H9 (cell line): ENCODE measurements around the gene PRKAR2B. TPM values are rescaled to one million over a fixed set of nuclear protein-coding genes. Genes with fewer than 3 reads are reported as not detected.

ENCODE experiments used
- DNase-seq: peaks from one replicate; pipeline ENCODE4 v3.0.0-alpha.2; 2017
- H2AFZ ChIP-seq: one replicate; pipeline ENCODE4 v1.6.1; 2013; ENCODE audit warnings: mild to moderate bottlenecking, low read length, control low read depth, moderate library complexity
- H2AK5ac ChIP-seq: 2 replicates; pipeline ENCODE4 v1.6.1; 2013; ENCODE audit warnings: low read length, control low read depth, mixed read lengths; ENCODE audit not compliant: insufficient read length
- H2BK120ac ChIP-seq: one replicate; pipeline ENCODE4 v1.6.1; 2013; ENCODE audit warnings: low read depth, mild to moderate bottlenecking, low read length, control low read depth, inconsistent platforms; ENCODE audit not compliant: poor library complexity, severe bottlenecking
- H2BK12ac ChIP-seq: 2 replicates; pipeline ENCODE4 v1.6.1; 2013; ENCODE audit warnings: low read length, control low read depth, mixed read lengths, low read depth; ENCODE audit not compliant: insufficient read length
- H2BK15ac ChIP-seq: 2 replicates; pipeline ENCODE4 v1.6.1; 2013; ENCODE audit warnings: low read depth, low read length, control low read depth
- H2BK20ac ChIP-seq: one replicate; pipeline ENCODE4 v1.6.1; 2013; ENCODE audit warnings: low read depth, mild to moderate bottlenecking, low read length, control low read depth, inconsistent platforms; ENCODE audit not compliant: poor library complexity, severe bottlenecking
- H2BK5ac ChIP-seq: 2 replicates; pipeline ENCODE4 v1.6.1; 2013; ENCODE audit warnings: low read length, control low read depth, mixed read lengths; ENCODE audit not compliant: insufficient read length
- H3K14ac ChIP-seq: 2 replicates; pipeline ENCODE4 v1.6.1; 2013; ENCODE audit warnings: low read length, control low read depth; ENCODE audit not compliant: insufficient read depth
- H3K18ac ChIP-seq: 2 replicates; pipeline ENCODE4 v1.6.1; 2013; ENCODE audit warnings: low read depth, mild to moderate bottlenecking, mixed read lengths, low read length, control low read depth; ENCODE audit not compliant: insufficient read length
- H3K23ac ChIP-seq: 2 replicates; pipeline ENCODE4 v1.6.1; 2013; ENCODE audit warnings: low read length, control low read depth, mixed read lengths, low read depth; ENCODE audit not compliant: insufficient read length
- H3K23me2 ChIP-seq: 2 replicates; pipeline ENCODE4 v1.6.1; 2013; ENCODE audit warnings: low read depth, mild to moderate bottlenecking, mixed read lengths, low read length, control low read depth; ENCODE audit not compliant: insufficient read length, poor library complexity, severe bottlenecking
- H3K27ac ChIP-seq: 2 replicates; pipeline ENCODE4 v1.5.1; 2013; ENCODE audit warnings: low read length, control low read depth, mixed read lengths, low read depth; ENCODE audit not compliant: insufficient read length
- H3K27me3 ChIP-seq: 2 replicates; pipeline ENCODE4 v1.6.1; 2013; ENCODE audit warnings: low read length, control low read depth, inconsistent platforms; ENCODE audit not compliant: insufficient read depth
- H3K4ac ChIP-seq: 2 replicates; pipeline ENCODE4 v1.6.1; 2013; ENCODE audit warnings: low read depth, mild to moderate bottlenecking, control low read depth, inconsistent platforms, low read length, moderate library complexity
- H3K4me1 ChIP-seq: 2 replicates; pipeline ENCODE4 v1.6.1; 2013; ENCODE audit warnings: low read length, control low read depth, inconsistent platforms; ENCODE audit not compliant: insufficient read depth
- H3K4me2 ChIP-seq: 2 replicates; pipeline ENCODE4 v1.6.1; 2013; ENCODE audit warnings: low read length, control low read depth, mixed read lengths; ENCODE audit not compliant: insufficient read length, insufficient read depth
- H3K56ac ChIP-seq: 2 replicates; pipeline ENCODE4 v1.6.1; 2013; ENCODE audit warnings: low read depth, mild to moderate bottlenecking, mixed read lengths, low read length, control low read depth; ENCODE audit not compliant: insufficient read length
- H3K79me1 ChIP-seq: 2 replicates; pipeline ENCODE4 v1.6.1; 2013; ENCODE audit warnings: low read depth, mild to moderate bottlenecking, moderate library complexity, low read length, control low read depth, inconsistent platforms; ENCODE audit not compliant: insufficient read depth, poor library complexity, severe bottlenecking
- H3K79me2 ChIP-seq: 2 replicates; pipeline ENCODE4 v1.6.1; 2013; ENCODE audit warnings: low read length, control low read depth, inconsistent platforms; ENCODE audit not compliant: insufficient read depth
- H3K9ac ChIP-seq: 2 replicates; pipeline ENCODE4 v1.6.1; 2013; ENCODE audit warnings: low read length, control low read depth, mixed read lengths; ENCODE audit not compliant: insufficient read length; ENCODE audit errors: extremely low read depth
- H3K9me3 ChIP-seq: one replicate; pipeline ENCODE4 v1.6.1; 2013; ENCODE audit warnings: low read depth, low read length, inconsistent platforms; ENCODE audit not compliant: control insufficient read depth
- H3T11ph ChIP-seq: one replicate; pipeline ENCODE4 v1.6.1; 2013; ENCODE audit warnings: mild to moderate bottlenecking, low read length, control low read depth, inconsistent platforms
- H4K20me1 ChIP-seq: one replicate; pipeline ENCODE4 v1.6.1; 2013; ENCODE audit not compliant: control insufficient read depth, insufficient read length, insufficient read depth
- H4K5ac ChIP-seq: 2 replicates; pipeline ENCODE4 v1.6.1; 2013; ENCODE audit warnings: low read depth, mild to moderate bottlenecking, mixed read lengths, low read length, control low read depth; ENCODE audit not compliant: insufficient read length
- H4K8ac ChIP-seq: replicated peaks from 2 replicates; pipeline ENCODE4 v1.6.1; 2013; ENCODE audit warnings: low read length, control low read depth, mixed read lengths, low read depth; ENCODE audit not compliant: insufficient read length
- H4K91ac ChIP-seq: 2 replicates; pipeline ENCODE4 v1.6.1; 2013; ENCODE audit warnings: low read depth, mild to moderate bottlenecking, moderate library complexity, mixed read lengths, low read length, control low read depth; ENCODE audit not compliant: insufficient read length
- H3K27ac Mint-ChIP-seq, 3 experiments: 2 replicates in 2 of 3; 3 replicates in 1 of 3; pipeline ENCODE4 v1.8.0; 2020 to 2021; ENCODE audit warnings: mixed read lengths in 3 of 3, mild to moderate bottlenecking in 1 of 3, moderate library complexity in 1 of 3
- H3K27me3 Mint-ChIP-seq: 2 replicates; pipeline ENCODE4 v1.8.0; 2021; ENCODE audit warnings: low read depth, mild to moderate bottlenecking, moderate library complexity, mixed read lengths
- H3K36me3 Mint-ChIP-seq, 3 experiments: 2 replicates in 2 of 3; 3 replicates in 1 of 3; pipeline ENCODE4 v1.8.0; 2020 to 2021; ENCODE audit warnings: low read depth in 3 of 3, mixed read lengths in 3 of 3; ENCODE audit not compliant: insufficient read depth in 1 of 3
- H3K4me1 Mint-ChIP-seq, 2 experiments: 2 replicates each; pipeline ENCODE4 v1.8.0; 2020; ENCODE audit warnings: mixed read lengths in 2 of 2
- H3K4me3 Mint-ChIP-seq, 2 experiments: 2 replicates in 1 of 2; 3 replicates in 1 of 2; pipeline ENCODE4 v1.8.0; 2020 to 2021; ENCODE audit warnings: mild to moderate bottlenecking in 2 of 2, mixed read lengths in 2 of 2, moderate library complexity in 1 of 2
- H3K9me3 Mint-ChIP-seq, 2 experiments: 2 replicates in 1 of 2; 3 replicates in 1 of 2; pipeline ENCODE4 v1.8.0; 2020; ENCODE audit warnings: mild to moderate bottlenecking in 2 of 2, mixed read lengths in 2 of 2, moderate library complexity in 1 of 2
- WGBS: extraction: QIAGEN DNeasy Blood & Tissue Kit; methylation state at CpG from one replicate; pipeline ENCODE4 v1.1.7; 2013; ENCODE audit warnings: missing lambda C conversion rate, low lambda C conversion rate, mixed read lengths; ENCODE audit not compliant: insufficient read length; ENCODE audit errors: extremely low coverage; 5-methylcytosine and 5-hydroxymethylcytosine counted together
- total RNA-seq: library from RNA; stranded (reverse); gene quantifications from 2 replicates; pipeline ENCODE4 v1.2.1, GENCODE V29; 2021
- TF ChIP-seq, protein P1 (sequence below): fragments of 200-600 bp; sonication (generic); conservative IDR thresholded peaks from 3 replicates; pipeline ENCODE4 v1.8.0; 2021; ENCODE audit warnings: antibody characterized with exemption, mild to moderate bottlenecking

The PRKAR2B gene
- total RNA-seq, 1 experiment from 2014 or later: 16.6 TPM

DNA sequence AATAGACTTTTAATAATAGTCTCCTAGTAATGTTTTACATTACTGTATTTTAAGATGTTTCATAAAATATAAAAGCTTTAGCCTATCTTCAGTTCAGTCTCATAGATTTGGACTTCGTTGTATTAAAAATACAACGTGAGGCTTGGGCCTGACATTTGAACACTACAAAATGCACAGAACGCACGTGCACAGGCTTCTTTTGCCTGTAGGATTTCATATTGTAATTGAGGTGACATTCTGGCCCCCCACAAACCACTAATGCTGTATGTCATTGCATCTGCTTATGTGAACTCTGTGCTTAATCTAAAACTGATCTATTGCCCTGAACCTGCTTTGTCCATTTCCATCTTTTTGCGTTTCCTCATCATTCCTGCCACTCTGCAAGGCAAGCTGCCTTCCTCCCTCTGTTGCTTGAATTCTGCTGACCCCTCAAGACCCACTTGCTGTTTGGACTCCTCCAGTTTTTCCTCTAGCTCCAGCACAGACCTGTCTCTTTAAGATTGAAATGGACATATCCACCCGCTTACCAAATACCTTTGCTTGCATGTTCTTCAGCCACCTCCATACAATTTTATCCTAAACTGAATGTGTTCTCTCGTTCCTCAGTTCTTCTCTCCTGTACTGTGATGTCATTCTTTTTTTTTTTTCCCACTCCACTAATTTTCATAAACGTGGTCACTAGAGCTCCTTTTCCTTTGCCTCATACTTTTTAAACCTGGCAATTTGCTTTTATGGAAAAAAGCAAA is 12.4 kb downstream of the PRKAR2B start:
- Histone ChIP-seq H3K27me3 (no peaks in the 10 kb centered on the region), H3K56ac (no peak overlapping the region), H3K4me1 (no peaks in the 10 kb centered on the region), H3K27ac (no peak overlapping the region), H4K5ac (no peak overlapping the region), H2AFZ (no peak overlapping the region), H2BK120ac (no peak overlapping the region), H3K18ac (no peak overlapping the region), H3K9ac (no peak overlapping the region), H3T11ph (no peak overlapping the region), H4K20me1 (no peaks in the 10 kb centered on the region), H2BK15ac (no peak overlapping the region), H3K79me1 (no peaks in the 10 kb centered on the region), H4K8ac (no peak overlapping the region), H2AK5ac (no peak overlapping the region), H2BK20ac (no peak overlapping the region), H3K4ac (no peak overlapping the region), H3K4me2 (no peak overlapping the region), H3K23me2 (no peaks in the 10 kb centered on the region), H3K14ac (no peak overlapping the region), H3K79me2 (no peaks in the 10 kb centered on the region; the same call in 1 of the 2 replicates), H2BK12ac (no peak overlapping the region), H3K23ac (no peak overlapping the region), H4K91ac (no peak overlapping the region), H3K9me3 (no peaks in the 10 kb centered on the region), H2BK5ac (no peak overlapping the region)
- TF ChIP-seq, protein P1, sequence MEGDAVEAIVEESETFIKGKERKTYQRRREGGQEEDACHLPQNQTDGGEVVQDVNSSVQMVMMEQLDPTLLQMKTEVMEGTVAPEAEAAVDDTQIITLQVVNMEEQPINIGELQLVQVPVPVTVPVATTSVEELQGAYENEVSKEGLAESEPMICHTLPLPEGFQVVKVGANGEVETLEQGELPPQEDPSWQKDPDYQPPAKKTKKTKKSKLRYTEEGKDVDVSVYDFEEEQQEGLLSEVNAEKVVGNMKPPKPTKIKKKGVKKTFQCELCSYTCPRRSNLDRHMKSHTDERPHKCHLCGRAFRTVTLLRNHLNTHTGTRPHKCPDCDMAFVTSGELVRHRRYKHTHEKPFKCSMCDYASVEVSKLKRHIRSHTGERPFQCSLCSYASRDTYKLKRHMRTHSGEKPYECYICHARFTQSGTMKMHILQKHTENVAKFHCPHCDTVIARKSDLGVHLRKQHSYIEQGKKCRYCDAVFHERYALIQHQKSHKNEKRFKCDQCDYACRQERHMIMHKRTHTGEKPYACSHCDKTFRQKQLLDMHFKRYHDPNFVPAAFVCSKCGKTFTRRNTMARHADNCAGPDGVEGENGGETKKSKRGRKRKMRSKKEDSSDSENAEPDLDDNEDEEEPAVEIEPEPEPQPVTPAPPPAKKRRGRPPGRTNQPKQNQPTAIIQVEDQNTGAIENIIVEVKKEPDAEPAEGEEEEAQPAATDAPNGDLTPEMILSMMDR: no peak
- Mint-ChIP-seq H3K27ac (peak overlapping the region in 1 of 3 experiments; percentile 10; a peak in 2 of 7 replicates), H3K9me3 (peaks cover 0 to 2% of the 10 kb centered on the region in 2 experiments; a peak in 3 of 5 replicates), H3K4me3 (no peak overlapping the region), H3K36me3 (peaks cover 1 to 8% (median 2%) of the 10 kb centered on the region in 3 experiments; a peak in 4 of 7 replicates), H3K27me3 (no peaks in the 10 kb centered on the region), H3K4me1 (peaks cover 3 to 12% of the 10 kb centered on the region in 2 experiments; a peak in 1 of 4 replicates)
- no peak for DNase-seq
- no CpG with 5 or more reads among the region's 8 CpGs for WGBS
